Measurements from ENCODE around the gene FBXO48.
A peak's percentile ranks its signal among the peaks of the same experiment; 100 is the strongest.

FBXO48 gene

DNA sequence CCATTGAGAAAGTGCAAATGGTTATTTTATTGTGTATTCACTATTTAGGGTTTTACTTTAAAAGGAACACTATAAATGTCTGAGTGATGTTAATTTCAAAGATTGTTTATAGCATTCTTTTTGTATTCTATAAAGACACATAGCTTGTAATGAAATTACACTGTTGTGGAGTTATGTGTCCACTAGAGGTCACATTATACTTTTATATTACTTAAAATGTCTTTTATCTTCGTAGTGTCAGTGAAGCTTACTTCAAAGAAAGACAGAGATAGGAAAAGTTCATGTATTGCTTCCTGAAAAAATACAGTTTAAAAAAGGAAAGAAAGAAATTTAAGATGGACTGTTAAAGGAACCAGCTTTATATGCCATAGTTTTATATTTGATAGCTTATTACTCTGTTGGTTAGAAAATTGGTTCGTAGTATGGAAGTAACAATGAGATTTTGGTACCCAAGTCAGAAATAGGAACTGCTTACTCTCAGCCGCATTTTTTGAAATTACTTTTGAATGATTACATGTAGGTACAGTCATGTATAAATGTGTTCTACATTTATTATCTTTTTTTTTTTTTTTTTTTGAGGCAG is 20.8 kb upstream of the FBXO48 start:
- peak; percentile 11 for FAIRE-seq
- no peak for DNase-seq (ENCODE audit: insufficient read length, low spot score)

DNA sequence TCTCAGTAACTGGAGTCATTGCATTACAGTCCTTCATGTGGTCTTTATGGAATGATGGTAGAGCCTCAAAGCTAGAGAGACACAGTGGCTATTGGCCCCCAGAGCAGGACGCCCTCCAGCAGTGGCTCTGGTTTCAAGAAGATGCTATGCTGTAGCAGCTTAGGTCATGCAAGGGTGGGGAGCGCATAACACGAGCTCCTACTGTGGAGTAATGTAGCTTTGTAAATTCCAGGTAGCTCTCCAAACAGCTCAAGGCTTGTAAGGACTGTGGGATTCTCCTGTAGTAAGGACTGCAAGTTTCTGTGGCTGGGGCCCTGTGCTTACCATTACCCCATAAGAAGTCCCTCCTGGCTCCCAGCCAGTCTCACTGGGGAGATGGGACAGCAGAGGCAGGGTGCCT is 15.9 kb upstream of the FBXO48 start:
- TF ChIP-seq POLR2A (IDR thresholded peaks at IDR 0.05; ENCODE audit: low read depth, low read length): no peak
- FAIRE-seq: no peak

More for the DNA sequence above, 20.8 kb upstream of the FBXO48 start:
- TF ChIP-seq POLR2A (IDR thresholded peaks at IDR 0.05; ENCODE audit: low read depth, low read length): no peak

DNA sequence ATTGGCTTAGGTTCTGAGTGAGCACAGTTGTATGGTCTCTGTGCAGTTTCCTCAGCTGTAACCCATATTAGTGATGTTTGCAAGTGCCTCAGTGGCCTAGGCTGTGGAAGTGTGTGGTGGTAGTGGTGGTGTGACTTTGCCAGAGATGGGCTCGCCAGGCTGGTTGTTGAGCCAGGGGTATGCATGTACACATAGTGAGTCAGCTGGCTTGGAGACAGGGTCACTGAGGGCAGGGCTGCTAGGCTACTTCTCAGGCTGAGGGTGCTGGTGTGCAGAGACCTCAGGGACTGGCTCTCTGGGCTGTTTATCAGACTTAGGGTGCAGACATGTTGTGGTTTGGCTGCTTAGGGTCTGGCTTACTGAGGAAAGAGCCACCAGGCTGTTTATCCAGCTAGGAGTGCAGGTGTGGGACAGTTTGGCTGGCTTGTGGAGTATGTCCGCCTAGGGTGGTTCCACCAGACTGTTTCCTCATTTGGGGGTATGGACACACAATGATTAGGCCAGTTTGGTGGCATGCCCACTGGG is 15.3 kb upstream of the FBXO48 start:
- DNase-seq (ENCODE audit: insufficient read length, low spot score) (no peak), FAIRE-seq (peak; percentile 23)
- no peak for TF ChIP-seq POLR2A (IDR thresholded peaks at IDR 0.05; ENCODE audit: low read depth, low read length)

More for the DNA sequence above, 15.9 kb upstream of the FBXO48 start:
- no peak for DNase-seq (ENCODE audit: insufficient read length, low spot score)

DNA sequence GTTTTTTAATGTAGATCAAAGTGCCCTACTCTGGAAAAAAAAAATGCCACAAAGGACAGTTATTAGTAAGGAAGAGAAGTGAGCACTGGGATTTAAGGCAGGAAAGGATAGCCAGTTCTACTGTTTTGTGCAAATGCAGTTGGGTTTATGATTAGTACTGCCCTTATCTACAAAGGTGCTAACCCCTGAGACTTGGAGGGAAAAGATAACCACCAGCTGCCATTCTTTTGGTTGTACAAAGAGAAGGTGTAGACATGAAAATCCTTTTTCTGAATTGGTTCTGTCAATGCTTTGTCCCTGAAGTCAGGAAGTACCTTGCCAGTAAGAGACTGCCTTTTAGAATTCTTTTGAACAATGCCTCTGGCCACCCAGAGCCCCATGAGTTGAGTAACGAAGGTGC is 11.6 kb upstream of the FBXO48 start:
- no peak for TF ChIP-seq POLR2A (IDR thresholded peaks at IDR 0.05; ENCODE audit: low read depth, low read length)
- no peak for FAIRE-seq
- no peak for DNase-seq (ENCODE audit: insufficient read length, low spot score)

DNA sequence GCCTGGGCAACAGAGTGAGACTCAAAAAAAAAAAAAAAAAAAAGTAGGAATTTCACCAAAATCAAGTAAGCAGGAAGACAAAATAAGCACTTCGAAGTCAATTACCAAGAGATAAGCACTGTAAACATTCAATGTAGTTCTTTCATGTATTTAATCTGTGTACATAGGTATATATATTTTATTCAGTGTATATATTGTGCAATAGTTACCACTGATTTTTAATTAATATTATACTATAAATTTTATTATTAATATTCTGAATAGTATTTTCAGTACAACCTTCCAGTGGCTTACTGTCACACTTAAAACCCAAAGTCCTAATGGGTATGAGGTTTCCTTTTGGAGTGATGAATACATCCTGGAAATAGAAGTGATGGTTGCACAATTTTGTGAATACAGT is 9.4 kb upstream of the FBXO48 start:
- no peak for DNase-seq (ENCODE audit: insufficient read length, low spot score)
- TF ChIP-seq POLR2A (IDR thresholded peaks at IDR 0.05; ENCODE audit: low read depth, low read length): no peak

DNA sequence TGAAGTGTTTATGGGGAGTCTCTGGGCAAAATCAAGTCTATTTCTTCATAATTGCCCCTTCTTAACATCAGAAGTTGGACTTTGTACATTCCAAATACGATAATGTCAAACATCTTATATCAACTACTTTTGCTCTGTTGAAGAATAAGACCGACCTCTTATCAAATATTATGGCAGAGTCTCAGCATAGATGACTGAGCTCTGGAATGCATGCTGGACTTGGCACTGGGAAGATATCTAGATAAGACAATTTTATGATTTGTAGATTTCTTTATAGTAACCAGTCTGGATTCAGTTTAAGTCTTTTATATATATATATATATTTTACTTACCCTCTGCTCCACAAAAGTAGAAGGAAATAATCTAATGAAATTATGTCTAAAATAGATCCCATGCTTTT is 8.5 kb upstream of the FBXO48 start:
- no peak for TF ChIP-seq POLR2A (IDR thresholded peaks at IDR 0.05; ENCODE audit: low read depth, low read length)
- FAIRE-seq: no peak

More for the DNA sequence above, 9.4 kb upstream of the FBXO48 start:
- FAIRE-seq: no peak

DNA sequence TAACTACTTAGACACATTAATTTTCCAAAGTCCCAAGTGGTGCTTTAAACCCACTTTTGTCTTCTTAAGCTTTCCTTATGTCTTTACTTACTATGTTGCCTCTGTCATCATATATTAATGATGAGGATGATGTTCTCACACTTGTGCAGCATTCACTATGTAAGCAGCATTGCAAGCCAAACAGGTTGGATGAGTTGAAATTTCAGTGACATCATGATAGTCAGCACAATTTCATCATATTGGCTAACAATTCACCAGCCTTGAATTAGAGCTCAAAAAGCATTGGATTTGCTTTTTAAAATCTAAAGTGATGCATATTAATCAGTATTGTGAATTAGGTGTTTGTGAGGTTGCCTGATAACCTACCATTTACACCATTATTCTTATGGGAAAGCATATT is 8.0 kb upstream of the FBXO48 start:
- no peak for TF ChIP-seq POLR2A (IDR thresholded peaks at IDR 0.05; ENCODE audit: low read depth, low read length)
- no peak for FAIRE-seq
- DNase-seq (ENCODE audit: insufficient read length, low spot score): no peak

More for the DNA sequence above, 8.5 kb upstream of the FBXO48 start:
- DNase-seq (ENCODE audit: insufficient read length, low spot score): no peak

DNA sequence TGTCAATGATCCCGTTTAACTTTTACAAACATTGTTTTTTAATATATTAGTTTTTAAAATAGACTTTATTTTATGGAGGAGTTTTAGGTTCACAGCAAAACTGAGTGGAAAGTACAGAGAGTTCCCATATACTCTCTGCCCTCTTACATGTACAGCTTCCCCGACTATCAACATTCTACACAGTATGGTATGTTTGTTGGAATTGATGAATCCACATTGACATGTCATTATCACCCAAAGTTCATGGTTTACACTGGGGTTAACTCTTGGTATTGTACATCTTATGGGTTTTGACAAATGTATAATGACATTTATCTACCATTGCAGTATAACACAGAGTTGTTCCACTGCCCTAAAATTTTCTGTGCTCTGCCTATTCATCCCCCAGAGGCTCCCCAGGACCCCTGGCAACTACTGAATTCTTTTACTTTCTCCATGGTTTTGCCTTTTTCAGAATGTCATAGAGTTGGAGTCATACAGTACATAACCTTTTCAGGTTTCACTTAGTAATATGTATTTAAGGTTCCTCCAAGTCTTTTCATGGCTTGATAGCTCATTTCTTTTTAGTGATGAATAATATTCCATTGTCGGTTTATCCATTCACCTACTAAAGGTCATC is 5.8 kb upstream of the FBXO48 start:
- no peak for FAIRE-seq
- DNase-seq (ENCODE audit: insufficient read length, low spot score): no peak
- TF ChIP-seq POLR2A (IDR thresholded peaks at IDR 0.05; ENCODE audit: low read depth, low read length): no peak

DNA sequence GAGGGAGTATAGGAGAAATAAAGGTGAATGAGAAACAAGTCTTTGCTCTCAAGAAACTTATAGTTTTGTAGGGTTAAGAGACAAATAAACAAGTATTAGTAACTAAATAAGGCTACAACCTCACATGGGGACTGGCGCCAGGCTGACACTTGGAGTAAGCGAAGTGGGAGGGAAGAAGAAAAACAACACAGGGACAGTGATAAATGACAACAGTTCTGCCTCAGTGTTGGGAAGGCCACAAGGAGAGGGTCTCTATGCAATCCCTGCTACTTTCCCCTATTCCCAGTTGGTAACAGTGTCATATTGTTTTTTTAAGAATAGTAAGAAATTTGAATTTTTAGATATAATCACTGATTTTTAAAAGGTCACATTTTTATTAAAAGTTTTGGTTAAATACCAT is 4.3 kb upstream of the FBXO48 start:
- FAIRE-seq (no peak), DNase-seq (ENCODE audit: insufficient read length, low spot score) (no peak)
- no peak for TF ChIP-seq POLR2A (IDR thresholded peaks at IDR 0.05; ENCODE audit: low read depth, low read length)

DNA sequence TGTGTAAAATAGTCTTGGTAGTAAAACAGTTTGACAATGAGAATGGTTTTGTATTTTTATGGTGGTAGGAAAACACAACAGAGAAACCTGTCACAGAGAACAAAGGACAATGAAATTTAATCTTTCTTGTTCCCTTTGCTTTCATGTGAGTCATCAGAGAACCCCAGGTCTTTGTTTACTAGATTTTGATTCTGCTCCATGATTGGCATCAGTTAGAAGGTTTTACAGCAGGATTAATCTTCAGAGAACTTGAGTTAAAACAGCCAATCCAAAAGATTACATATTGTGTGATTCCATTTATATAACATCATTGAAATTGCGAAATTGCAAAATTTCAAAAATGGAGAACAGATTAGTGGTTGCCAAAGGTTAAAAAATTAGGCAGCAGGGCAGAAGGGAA is 2.8 kb upstream of the FBXO48 start:
- no peak for TF ChIP-seq POLR2A (IDR thresholded peaks at IDR 0.05; ENCODE audit: low read depth, low read length)
- no peak for DNase-seq (ENCODE audit: insufficient read length, low spot score)
- FAIRE-seq: no peak

DNA sequence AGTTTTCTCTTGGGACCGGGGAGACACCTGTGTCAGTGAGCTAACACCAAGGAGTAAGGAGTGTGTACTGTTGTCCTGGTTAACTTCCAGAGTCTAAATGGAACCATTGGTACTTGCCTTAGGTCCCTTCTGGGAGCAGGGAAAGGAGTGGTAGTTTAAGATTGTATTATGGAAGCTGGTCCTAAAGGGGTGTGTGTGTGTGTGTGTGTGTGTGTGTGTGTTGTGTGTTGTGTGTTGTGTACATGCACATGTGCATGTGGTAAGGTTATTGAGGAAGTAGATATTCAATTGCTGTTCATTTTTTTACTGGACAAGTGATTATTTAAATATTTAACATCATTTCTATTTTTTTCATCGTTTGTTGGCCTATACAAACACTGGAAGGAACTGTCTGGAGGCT is 1.7 kb upstream of the FBXO48 start:
- TF ChIP-seq POLR2A (IDR thresholded peaks at IDR 0.05; ENCODE audit: low read depth, low read length): no peak
- FAIRE-seq: no peak
- DNase-seq (ENCODE audit: insufficient read length, low spot score): no peak

DNA sequence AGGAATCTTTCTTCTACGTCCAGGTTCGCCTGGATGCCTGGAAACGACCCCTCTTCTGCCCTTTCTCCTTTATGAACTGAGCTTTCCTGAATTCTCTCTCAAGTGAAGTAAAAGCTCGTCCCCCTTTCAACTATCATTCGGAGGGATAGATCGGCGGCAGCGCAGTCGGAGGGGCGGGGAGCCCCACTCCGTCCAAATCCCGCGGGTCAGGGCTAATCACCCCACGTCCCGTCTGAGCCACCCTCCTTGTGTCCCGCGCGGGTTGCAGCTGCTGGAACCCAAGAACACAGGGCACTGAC is 367 bp downstream of the FBXO48 start:
- no peak for DNase-seq (ENCODE audit: insufficient read length, low spot score)
- no peak for TF ChIP-seq POLR2A (IDR thresholded peaks at IDR 0.05; ENCODE audit: low read depth, low read length)
- no peak for FAIRE-seq

DNA sequence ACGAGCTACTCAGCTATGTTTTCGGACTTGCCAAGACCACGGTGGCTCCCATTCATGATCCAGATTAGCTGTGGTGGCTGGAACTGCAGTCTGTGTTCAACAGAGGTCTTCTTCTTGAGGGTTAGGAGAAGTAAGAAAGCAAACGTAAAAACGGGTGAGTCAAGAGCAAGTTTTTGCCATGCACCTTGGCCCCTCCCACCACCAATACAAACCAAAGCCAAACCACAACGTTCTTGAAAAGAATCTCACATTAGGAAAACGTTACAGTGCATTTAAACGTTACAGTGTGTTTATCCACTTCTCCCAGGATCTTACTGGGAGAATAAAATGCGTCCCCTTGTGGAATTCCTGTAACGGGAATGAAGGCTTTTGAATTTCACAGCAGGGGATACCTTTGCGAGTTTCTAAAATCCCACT is 725 bp downstream of the FBXO48 start:
- DNase-seq (ENCODE audit: insufficient read length, low spot score): no peak
- TF ChIP-seq POLR2A (IDR thresholded peaks at IDR 0.05; ENCODE audit: low read depth, low read length): no peak
- peak; percentile 93 for FAIRE-seq

DNA sequence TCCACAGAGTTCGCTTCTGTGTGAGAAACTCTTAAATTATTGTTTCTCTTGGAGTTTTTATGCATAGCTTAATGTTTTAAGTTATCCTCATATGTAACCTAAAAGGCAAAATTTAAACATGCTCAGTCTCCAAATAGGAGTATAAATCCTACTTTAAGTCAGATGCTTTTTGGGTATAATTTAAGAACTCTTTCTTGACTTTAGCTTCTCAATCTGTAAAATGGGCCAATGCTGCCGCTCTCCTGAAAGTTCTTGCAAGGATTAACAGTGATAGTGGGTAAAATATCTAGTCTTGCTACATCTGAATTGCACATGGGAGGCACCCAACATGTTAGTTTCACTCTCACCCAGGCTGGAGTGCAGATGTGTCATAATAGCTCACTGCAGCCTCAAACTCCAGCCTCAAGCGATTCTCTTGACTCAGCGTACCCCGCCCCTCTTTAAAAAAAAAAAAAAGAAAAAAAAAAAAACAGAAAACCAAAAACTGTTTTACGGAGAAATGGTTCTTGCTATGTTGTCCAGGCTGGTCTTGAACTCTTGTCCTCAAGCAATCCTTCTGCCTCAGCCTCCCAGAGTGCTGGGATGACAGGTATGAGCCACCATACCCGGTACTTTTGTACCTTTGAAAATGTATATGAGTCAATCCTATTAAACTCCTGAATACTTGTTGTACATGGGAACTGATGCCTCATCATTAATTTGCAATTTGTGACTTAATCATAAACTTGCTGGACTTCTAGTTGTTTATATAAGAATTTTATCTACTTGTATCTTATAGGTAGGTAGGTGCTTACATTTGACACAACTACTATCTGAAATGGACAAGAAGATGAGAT is 1.8 kb downstream of the FBXO48 start:
- TF ChIP-seq POLR2A (IDR thresholded peaks at IDR 0.05; ENCODE audit: low read depth, low read length): no peak
- DNase-seq (ENCODE audit: insufficient read length, low spot score): no peak
- FAIRE-seq: no peak

DNA sequence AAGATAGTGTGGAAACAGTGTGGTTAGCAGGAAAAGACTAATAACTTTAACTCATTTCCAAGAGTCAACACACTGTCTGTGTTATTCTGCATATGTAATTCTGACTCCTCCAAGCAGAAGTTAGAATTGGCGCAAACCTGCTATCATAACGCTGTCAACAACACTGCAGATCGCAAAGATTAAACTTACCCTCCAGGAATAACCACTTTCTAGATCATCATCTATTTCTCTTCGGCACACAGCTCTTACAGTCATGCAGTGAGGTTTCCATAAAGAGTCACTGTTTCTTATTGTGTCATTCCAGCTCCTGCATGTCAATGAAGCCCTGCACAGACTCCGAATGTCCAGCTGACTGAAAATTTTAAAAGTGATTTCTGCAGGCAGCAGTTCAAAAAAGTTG is 2.4 kb downstream of the FBXO48 start:
- no peak for FAIRE-seq
- DNase-seq (ENCODE audit: insufficient read length, low spot score): no peak
- TF ChIP-seq POLR2A (IDR thresholded peaks at IDR 0.05; ENCODE audit: low read depth, low read length): no peak
